Measurements from ENCODE around the gene RNF8. TPM values are rescaled to one million over a fixed set of nuclear protein-coding genes. Genes with fewer than 3 reads are reported as not detected.

The RNF8 gene
- total and polyA plus RNA-seq, 9 of the 15 experiments (the other 6 are each of a cell fraction or from before 2014, with no cell fraction given): 10.6 to 47.0 (median 37.5) TPM

GRCh38 chr6:37381579-37381978 lies 27.8 kb downstream of the RNF8 start (continued):
- no peak for TF ChIP-seq ERF (CRISPR knock-in tag; IDR thresholded peaks at IDR 0.05)
- no peak for TF ChIP-seq BDP1 (IDR thresholded peaks at IDR 0.05; ENCODE audit: insufficient read depth, insufficient read length)
- TF ChIP-seq DACH1 (IDR thresholded peaks at IDR 0.05; ENCODE audit: partially characterized antibody): no peak
- peak; percentile 46; the same call in 1 of the 2 replicates for TF ChIP-seq ZNF316 (IDR thresholded peaks at IDR 0.05)
- no peak for TF ChIP-seq ZNF785 (CRISPR knock-in tag; IDR thresholded peaks at IDR 0.05)
- TF ChIP-seq FOXK2 (conservative IDR thresholded peaks at IDR 0.05 in 1 of 2, IDR thresholded peaks at IDR 0.05 in 1 of 2; ENCODE audit: low read depth in 2 of 2): peak in 1 of 2 experiments; percentile 14; a peak in 1 of 4 replicates
- TF ChIP-seq HNRNPLL (IDR thresholded peaks at IDR 0.05; ENCODE audit: low read depth, low read length, poor library complexity, severe bottlenecking): no peak
- no peak for TF ChIP-seq SAFB (IDR thresholded peaks at IDR 0.05; ENCODE audit: borderline replicate concordance, low read depth, low read length)
- TF ChIP-seq ZNF699 (CRISPR knock-in tag; IDR thresholded peaks at IDR 0.05; ENCODE audit: insufficient replicate concordance): no peak
- TF ChIP-seq HMGXB4 (CRISPR knock-in tag; IDR thresholded peaks at IDR 0.05): no peak
- peak; percentile 99 for TF ChIP-seq ZKSCAN1 (IDR thresholded peaks at IDR 0.05; ENCODE audit: low read depth, low read length)
- TF ChIP-seq ZNF232 (CRISPR knock-in tag; IDR thresholded peaks at IDR 0.05): no peak
- no peak for TF ChIP-seq DPF2 (IDR thresholded peaks at IDR 0.05)
- TF ChIP-seq CTCF (IDR thresholded peaks at IDR 0.05 in 2 of 3, conservative IDR thresholded peaks at IDR 0.05 in 1 of 3; ENCODE audit: insufficient read depth in 2 of 3, low read depth in 1 of 3, low read length in 3 of 3): peak; percentile 75 to 94 (median 93)
- TF ChIP-seq MYBL2 (IDR thresholded peaks at IDR 0.05; ENCODE audit: low read depth): no peak
- TF ChIP-seq MYBL2 (CRISPR knock-in tag; IDR thresholded peaks at IDR 0.05; ENCODE audit: borderline replicate concordance): no peak
- TF ChIP-seq MAX (CRISPR knock-in tag; IDR thresholded peaks at IDR 0.05): no peak
- no peak for TF ChIP-seq CREB5 (CRISPR knock-in tag; IDR thresholded peaks at IDR 0.05)
- 0 out of 2 replicates have a peak, but pooled peaks have one; percentile 4 for TF ChIP-seq NFE2 (IDR thresholded peaks at IDR 0.05; ENCODE audit: low read depth)
- no peak for TF ChIP-seq BACH1 (tag; IDR thresholded peaks at IDR 0.05)
- no peak for TF ChIP-seq TAF7 (tag; IDR thresholded peaks at IDR 0.05)
- TF ChIP-seq SP2 (IDR thresholded peaks at IDR 0.05; ENCODE audit: extremely low read depth, low read depth, low read length, poor library complexity, severe bottlenecking): no peak
- TF ChIP-seq ZNF778 (CRISPR knock-in tag; IDR thresholded peaks at IDR 0.05): no peak
- no peak for TF ChIP-seq ZBTB33 (CRISPR knock-in tag; IDR thresholded peaks at IDR 0.05)
